GM23338 (cell line): ENCODE results near the gene ERC2.

ENCODE experiments used
- CREB1 ChIP-seq: fragments of 250-450 bp; sonication (Bioruptor Pico); IDR thresholded peaks from 2 replicates; pipeline ENCODE4 v1.5.0; 2020; ENCODE audit warnings: low read depth, mild to moderate bottlenecking, moderate library complexity
- CTCF ChIP-seq, 2 experiments: fragments of 200-600 bp in 1 of 2; sonication (generic) in 1 of 2; conservative IDR thresholded peaks; 2 replicates each; pipeline versions ENCODE4 v1.5.1 to v1.6.1; 2016 to 2017; ENCODE audit warnings: antibody characterized with exemption in 2 of 2, low read depth in 2 of 2, mild to moderate bottlenecking in 2 of 2, moderate library complexity in 1 of 2
- ETS1 ChIP-seq: IDR thresholded peaks from 2 replicates; pipeline ENCODE4 v1.6.1; 2016; ENCODE audit warnings: antibody characterized with exemption
- EZH2 ChIP-seq: fragments of 200-600 bp; sonication (generic); IDR thresholded peaks from one replicate; pipeline ENCODE4 v1.8.0; 2017; ENCODE audit warnings: antibody characterized with exemption, mild to moderate bottlenecking, low read depth; ENCODE audit not compliant: unreplicated experiment
- EZH2phosphoT487 ChIP-seq: fragments of 200-600 bp; sonication (generic); IDR thresholded peaks from one replicate; pipeline ENCODE4 v1.8.1; 2018; ENCODE audit warnings: antibody characterized with exemption; ENCODE audit not compliant: unreplicated experiment
- JUNB ChIP-seq: IDR thresholded peaks from one replicate; pipeline ENCODE4 v1.6.1; 2016; ENCODE audit warnings: antibody characterized with exemption; ENCODE audit not compliant: unreplicated experiment
- NANOG ChIP-seq: IDR thresholded peaks from 2 replicates; pipeline ENCODE4 v1.6.1; 2016; ENCODE audit warnings: antibody characterized with exemption, borderline replicate concordance
- POLR2AphosphoS5 ChIP-seq: IDR thresholded peaks from 2 replicates; pipeline ENCODE4 v1.6.1; 2016; ENCODE audit warnings: antibody characterized with exemption, low read depth
- REST ChIP-seq: IDR thresholded peaks from one replicate; pipeline ENCODE4 v1.6.1; 2018; ENCODE audit warnings: antibody characterized with exemption; ENCODE audit not compliant: unreplicated experiment
- STAT1 ChIP-seq: IDR thresholded peaks from one replicate; pipeline ENCODE4 v1.6.1; 2016; ENCODE audit warnings: antibody characterized with exemption; ENCODE audit not compliant: unreplicated experiment
- ZNF114 ChIP-seq: fragments of 250-450 bp; sonication (Bioruptor Pico); IDR thresholded peaks from 2 replicates; pipeline ENCODE4 v1.5.0; 2020; ENCODE audit warnings: mild to moderate bottlenecking, moderate library complexity
- ZNF331 ChIP-seq: fragments of 250-450 bp; sonication (Bioruptor Pico); IDR thresholded peaks from 2 replicates; pipeline ENCODE4 v1.5.0; 2020; ENCODE audit warnings: low read depth, mild to moderate bottlenecking, moderate library complexity
- ZNF462 ChIP-seq: fragments of 250-450 bp; sonication (Bioruptor Pico); IDR thresholded peaks from 2 replicates; pipeline ENCODE4 v1.5.0; 2020; ENCODE audit warnings: mild to moderate bottlenecking, moderate library complexity

- TF ChIP-seq CTCF (conservative IDR thresholded peaks at IDR 0.05; ENCODE audit: low read depth in 2 of 2): no peak
- TF ChIP-seq POLR2AphosphoS5: no peak
- TF ChIP-seq EZH2: no peak
- no peak for TF ChIP-seq CREB1 (CRISPR knock-in tag)
- TF ChIP-seq ETS1: no peak
- no peak for TF ChIP-seq EZH2phosphoT487
- no peak for TF ChIP-seq JUNB
- no peak for TF ChIP-seq STAT1
- no peak for TF ChIP-seq REST
- no peak for TF ChIP-seq NANOG
- no peak for TF ChIP-seq ZNF331 (CRISPR knock-in tag)
- TF ChIP-seq ZNF462: no peak
- TF ChIP-seq ZNF114: no peak
Measured at GRCh38 chr3:55477306-55478303, 990.7 kb downstream of the ERC2 start.
